H1 (cell line): ENCODE data around the gene CAMKK2.

Experiments
- CHD2 ChIP-seq: IDR thresholded peaks from 2 replicates; pipeline ENCODE4 v1.6.1; 2012; ENCODE audit warnings: low read length, improper control_type of control experiment
- CTCF ChIP-seq, 3 experiments: IDR thresholded peaks; 1 replicate in 2 of 3; 2 replicates in 1 of 3; pipeline versions ENCODE4 v1.5.1 to v1.6.1; 2011; ENCODE audit warnings: low read length in 3 of 3, mild to moderate bottlenecking in 3 of 3, inconsistent platforms in 2 of 3, low read depth in 1 of 3, moderate library complexity in 1 of 3; ENCODE audit not compliant: insufficient read depth in 1 of 3; ENCODE audit errors: control extremely low read depth in 1 of 3
- EZH2 ChIP-seq: fragments of 200-600 bp; sonication (generic); IDR thresholded peaks from 2 replicates; pipeline ENCODE4 v1.7.1; 2012; ENCODE audit warnings: low read depth, mild to moderate bottlenecking, moderate library complexity, low read length, inconsistent platforms; ENCODE audit not compliant: severe bottlenecking
- JUN ChIP-seq: IDR thresholded peaks from 2 replicates; pipeline ENCODE4 v1.6.1; 2011; ENCODE audit warnings: low read depth, mild to moderate bottlenecking, improper control_type of control experiment, low read length
- POLR2A ChIP-seq, 2 experiments: IDR thresholded peaks; 1 replicate in 1 of 2; 2 replicates in 1 of 2; pipeline ENCODE4 v1.6.1; 2011; ENCODE audit warnings: low read depth in 2 of 2, low read length in 2 of 2, mild to moderate bottlenecking in 2 of 2; ENCODE audit errors: control extremely low read depth in 1 of 2
- RNF2 ChIP-seq: fragments of 200-900, 300-1000 bp; sonication (generic); IDR thresholded peaks from 2 replicates; pipeline ENCODE4 v1.7.1; 2016; ENCODE audit warnings: borderline replicate concordance, low read depth, mild to moderate bottlenecking, antibody characterized with exemption, low read length; ENCODE audit not compliant: poor library complexity, severe bottlenecking; ENCODE audit errors: missing control alignments
- SIRT6 ChIP-seq: IDR thresholded peaks from one replicate; pipeline ENCODE4 v1.7.1; 2012; ENCODE audit warnings: low read length, inconsistent platforms
- TAF7 ChIP-seq: optimal IDR thresholded peaks from 2 replicates; pipeline ENCODE3; 2011; ENCODE audit warnings: low read depth, mild to moderate bottlenecking, inconsistent platforms, low read length, moderate library complexity, borderline replicate concordance
- YY1 ChIP-seq: IDR thresholded peaks from 2 replicates; pipeline ENCODE4 v1.6.1; 2011; ENCODE audit warnings: low read depth, mild to moderate bottlenecking, low read length
- ZNF274 ChIP-seq: IDR thresholded peaks from 2 replicates; pipeline ENCODE4 v1.7.0; 2012; ENCODE audit warnings: low read length, borderline replicate concordance; ENCODE audit errors: extremely low read depth
- TF ChIP-seq, protein P1 (sequence below): IDR thresholded peaks from 2 replicates; pipeline ENCODE4 v1.6.1; 2012; ENCODE audit warnings: low read length, inconsistent platforms

DNA sequence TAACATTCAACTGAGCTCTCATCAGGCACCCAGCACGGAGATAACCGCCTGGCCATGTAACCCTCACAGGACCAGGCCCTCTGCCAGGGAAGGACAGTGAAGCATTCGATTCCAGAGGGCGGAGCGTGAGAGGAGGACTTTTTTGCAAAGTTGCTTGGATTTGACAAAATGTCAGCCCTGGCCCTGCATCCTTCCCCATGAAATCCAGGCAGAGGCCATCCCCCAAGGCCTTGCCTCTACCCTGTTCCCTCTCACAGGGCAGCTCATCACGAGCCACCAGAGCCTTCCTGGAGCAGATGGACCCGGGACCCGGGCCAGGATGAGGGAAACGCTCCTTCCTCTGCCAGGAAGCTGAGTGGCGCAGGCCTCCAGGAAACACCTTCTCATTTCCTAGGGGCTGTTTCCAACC is 17.0 kb downstream of the CAMKK2 start:
- TF ChIP-seq EZH2 = no peak
- no peak for TF ChIP-seq YY1
- no peak for TF ChIP-seq CTCF (IDR thresholded peaks at IDR 0.05; ENCODE audit: control extremely low read depth in 1 of 3, insufficient read depth in 1 of 3, low read depth in 1 of 3, low read length in 3 of 3)
- TF ChIP-seq RNF2 = no peak
- no peak for TF ChIP-seq CHD2
- no peak for TF ChIP-seq ZNF274
- TF ChIP-seq TAF7 = no peak
- no peak for TF ChIP-seq POLR2A (IDR thresholded peaks at IDR 0.05; ENCODE audit: control extremely low read depth in 1 of 2, low read depth in 2 of 2, low read length in 2 of 2)
- TF ChIP-seq, protein P1, sequence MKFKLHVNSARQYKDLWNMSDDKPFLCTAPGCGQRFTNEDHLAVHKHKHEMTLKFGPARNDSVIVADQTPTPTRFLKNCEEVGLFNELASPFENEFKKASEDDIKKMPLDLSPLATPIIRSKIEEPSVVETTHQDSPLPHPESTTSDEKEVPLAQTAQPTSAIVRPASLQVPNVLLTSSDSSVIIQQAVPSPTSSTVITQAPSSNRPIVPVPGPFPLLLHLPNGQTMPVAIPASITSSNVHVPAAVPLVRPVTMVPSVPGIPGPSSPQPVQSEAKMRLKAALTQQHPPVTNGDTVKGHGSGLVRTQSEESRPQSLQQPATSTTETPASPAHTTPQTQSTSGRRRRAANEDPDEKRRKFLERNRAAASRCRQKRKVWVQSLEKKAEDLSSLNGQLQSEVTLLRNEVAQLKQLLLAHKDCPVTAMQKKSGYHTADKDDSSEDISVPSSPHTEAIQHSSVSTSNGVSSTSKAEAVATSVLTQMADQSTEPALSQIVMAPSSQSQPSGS = no peak
- no peak for TF ChIP-seq JUN
- TF ChIP-seq SIRT6 = no peak
